ENCODE measurements around the gene MEN1. TPM values are rescaled to one million over a fixed set of nuclear protein-coding genes. Genes with fewer than 3 reads are reported as not detected.

The MEN1 gene
- total and polyA plus RNA-seq, 9 of the 15 experiments (the other 6 are each of a cell fraction or from before 2014, with no cell fraction given) = 3.4 to 57.2 (median 19.3) TPM

DNA sequence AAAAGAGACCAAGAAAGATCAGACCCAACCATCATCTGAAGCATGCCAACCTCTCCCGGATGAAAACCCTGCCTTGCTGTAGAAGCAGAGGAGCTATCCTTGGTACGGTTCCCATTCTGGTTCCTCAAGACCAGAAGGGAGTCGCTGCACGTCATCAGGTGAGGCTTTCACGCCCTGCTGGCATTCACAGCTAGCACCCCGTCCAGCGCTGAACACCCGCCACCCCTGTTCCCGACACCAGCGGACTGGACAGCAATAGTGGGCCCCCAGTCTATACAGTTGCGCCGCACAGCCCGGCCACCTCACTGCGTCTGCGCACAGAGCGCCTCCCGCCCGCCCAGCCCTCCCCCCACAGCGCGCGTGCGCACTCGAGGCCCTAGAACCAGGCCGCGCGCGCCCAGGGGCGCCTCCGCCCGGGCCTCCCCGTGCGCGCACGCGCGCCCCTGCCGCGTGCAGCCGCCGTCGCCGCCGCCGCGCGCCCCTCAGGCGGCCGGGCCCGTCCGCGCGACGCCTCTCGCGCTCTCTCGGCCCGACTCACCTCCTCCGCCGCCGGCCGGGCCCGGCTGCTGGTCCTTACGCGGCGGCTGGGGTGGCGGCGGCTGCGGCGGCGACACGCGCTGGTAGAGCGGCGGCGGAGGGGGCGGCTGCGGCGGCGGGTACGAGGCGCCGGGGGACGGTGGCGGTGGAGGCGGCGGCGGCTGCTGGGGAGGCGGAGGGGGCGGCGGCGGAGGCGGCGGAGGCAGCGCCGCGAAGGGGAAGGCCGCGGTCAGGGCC, 32.7 kb downstream of the MEN1 start (continued):
- TF ChIP-seq, protein P1, sequence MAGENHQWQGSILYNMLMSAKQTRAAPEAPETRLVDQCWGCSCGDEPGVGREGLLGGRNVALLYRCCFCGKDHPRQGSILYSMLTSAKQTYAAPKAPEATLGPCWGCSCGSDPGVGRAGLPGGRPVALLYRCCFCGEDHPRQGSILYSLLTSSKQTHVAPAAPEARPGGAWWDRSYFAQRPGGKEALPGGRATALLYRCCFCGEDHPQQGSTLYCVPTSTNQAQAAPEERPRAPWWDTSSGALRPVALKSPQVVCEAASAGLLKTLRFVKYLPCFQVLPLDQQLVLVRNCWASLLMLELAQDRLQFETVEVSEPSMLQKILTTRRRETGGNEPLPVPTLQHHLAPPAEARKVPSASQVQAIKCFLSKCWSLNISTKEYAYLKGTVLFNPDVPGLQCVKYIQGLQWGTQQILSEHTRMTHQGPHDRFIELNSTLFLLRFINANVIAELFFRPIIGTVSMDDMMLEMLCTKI (IDR thresholded peaks at IDR 0.05; ENCODE audit: partially characterized antibody) = no peak
- TF ChIP-seq POLR3A (IDR thresholded peaks at IDR 0.05; ENCODE audit: borderline replicate concordance, extremely low read depth, insufficient read depth, insufficient read length) (no peak), EP400 (IDR thresholded peaks at IDR 0.05) (no peak), HLTF (IDR thresholded peaks at IDR 0.05) (no peak), SMARCC2 (IDR thresholded peaks at IDR 0.05; ENCODE audit: low read depth) (no peak)
- TF ChIP-seq, protein P2, sequence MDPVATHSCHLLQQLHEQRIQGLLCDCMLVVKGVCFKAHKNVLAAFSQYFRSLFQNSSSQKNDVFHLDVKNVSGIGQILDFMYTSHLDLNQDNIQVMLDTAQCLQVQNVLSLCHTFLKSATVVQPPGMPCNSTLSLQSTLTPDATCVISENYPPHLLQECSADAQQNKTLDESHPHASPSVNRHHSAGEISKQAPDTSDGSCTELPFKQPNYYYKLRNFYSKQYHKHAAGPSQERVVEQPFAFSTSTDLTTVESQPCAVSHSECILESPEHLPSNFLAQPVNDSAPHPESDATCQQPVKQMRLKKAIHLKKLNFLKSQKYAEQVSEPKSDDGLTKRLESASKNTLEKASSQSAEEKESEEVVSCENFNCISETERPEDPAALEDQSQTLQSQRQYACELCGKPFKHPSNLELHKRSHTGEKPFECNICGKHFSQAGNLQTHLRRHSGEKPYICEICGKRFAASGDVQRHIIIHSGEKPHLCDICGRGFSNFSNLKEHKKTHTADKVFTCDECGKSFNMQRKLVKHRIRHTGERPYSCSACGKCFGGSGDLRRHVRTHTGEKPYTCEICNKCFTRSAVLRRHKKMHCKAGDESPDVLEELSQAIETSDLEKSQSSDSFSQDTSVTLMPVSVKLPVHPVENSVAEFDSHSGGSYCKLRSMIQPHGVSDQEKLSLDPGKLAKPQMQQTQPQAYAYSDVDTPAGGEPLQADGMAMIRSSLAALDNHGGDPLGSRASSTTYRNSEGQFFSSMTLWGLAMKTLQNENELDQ (CRISPR knock-in tag; IDR thresholded peaks at IDR 0.05; ENCODE audit: borderline replicate concordance) = no peak
